A549 (cell line): ENCODE results near the gene TESK2. TPM values are rescaled to one million over a fixed set of nuclear protein-coding genes. Genes with fewer than 3 reads are reported as not detected.

Source experiments
- ATAC-seq, 2 experiments: fragments of 200-7000 bp in 1 of 2; fragments of >200 bp in 1 of 2; cut with Nextera tagmentation in 1 of 2; cut with Tn5 transposase in 1 of 2; 3 replicates each; pipeline versions ENCODE4 v1.8.0 to v1.9.1; 2018 to 2020; ENCODE audit warnings: mild to moderate bottlenecking in 1 of 2, moderate library complexity in 1 of 2
- CTCF ChIA-PET: fragments of 300-600 bp; sonication (Branson Sonifier 250); formaldehyde crosslinking; extraction: SDS; loops from one replicate; lab custom pipeline; 2021; ENCODE audit warnings: antibody characterized with exemption, inconsistent platforms; lab: Yijun Ruan, JAX
- POLR2A ChIA-PET: fragments of 350-600 bp; formaldehyde crosslinking; extraction: SDS; loops from one replicate; lab custom pipeline; 2021; ENCODE audit warnings: antibody characterized with exemption, inconsistent platforms; lab: Yijun Ruan, JAX
- DNase-seq, 2 experiments: peaks; one replicate each; pipeline versions ENCODE4 v3.0.0 to v3.0.0-alpha.2; 2011 to 2016; ENCODE audit warnings: low read depth in 1 of 2, low spot score in 1 of 2
- FAIRE-seq: peaks from 2 replicates; lab custom pipeline; 2011; peaks lifted over from hg19 to GRCh38; lab: Jason Lieb, UNC
- H3K27ac ChIP-seq, 2 experiments: fragments of >200 bp; sonication (Bioruptor Twin); formaldehyde crosslinking; 3 replicates each; pipeline ENCODE4 v1.5.1; 2016 to 2017
- H3K4me1 ChIP-seq: fragments of >200 bp; sonication (Bioruptor Twin); formaldehyde crosslinking; 3 replicates; pipeline ENCODE4 v1.6.1; 2016
- H3K4me2 ChIP-seq: fragments of >200 bp; sonication (Bioruptor Twin); formaldehyde crosslinking; 3 replicates; pipeline ENCODE4 v1.6.1; 2016
- H3K4me3 ChIP-seq: fragments of >200 bp; sonication (Bioruptor Twin); formaldehyde crosslinking; 3 replicates; pipeline ENCODE4 v1.5.1; 2016
- H3K9me3 ChIP-seq: fragments of >200 bp; sonication (Bioruptor Twin); formaldehyde crosslinking; 3 replicates; pipeline ENCODE4 v1.6.1; 2016
- BCL3 ChIP-seq: fragments of >200 bp; sonication (Bioruptor Twin); formaldehyde crosslinking; IDR thresholded peaks from 3 replicates; pipeline ENCODE4 v1.6.1; 2016
- CEBPB ChIP-seq, 2 experiments: fragments of >200 bp in 1 of 2; sonication (Bioruptor Twin) in 1 of 2; formaldehyde crosslinking in 1 of 2; IDR thresholded peaks; 2 replicates each; pipeline ENCODE4 v1.6.1; 2012 to 2016
- CHD2 ChIP-seq: fragments of 150-350 bp; IDR thresholded peaks from 2 replicates; pipeline ENCODE4 v1.6.1; 2014; ENCODE audit warnings: low read length; ENCODE audit not compliant: partially characterized antibody
- CHD4 ChIP-seq: fragments of 200-600 bp; sonication (generic); IDR thresholded peaks from 2 replicates; pipeline ENCODE4 v1.6.1; 2016; ENCODE audit warnings: antibody characterized with exemption, mild to moderate bottlenecking, borderline replicate concordance
- CTCF ChIP-seq: fragments of >200 bp; sonication (Bioruptor Twin); formaldehyde crosslinking; IDR thresholded peaks from 3 replicates; pipeline ENCODE4 v1.5.1; 2016
- E2F6 ChIP-seq: IDR thresholded peaks from 2 replicates; pipeline ENCODE4 v1.6.1; 2012; ENCODE audit warnings: low read depth, borderline replicate concordance
- EP300 ChIP-seq, 2 experiments: fragments of >200 bp; sonication (Bioruptor Twin); formaldehyde crosslinking; IDR thresholded peaks; 2 replicates in 1 of 2; 3 replicates in 1 of 2; pipeline ENCODE4 v1.6.1; 2016 to 2017
- FOSL2 ChIP-seq, 2 experiments: fragments of 450-650 bp in 1 of 2; fragments of >200 bp in 1 of 2; sonication (Bioruptor Twin) in 1 of 2; formaldehyde crosslinking; IDR thresholded peaks; 2 replicates each; pipeline versions ENCODE4 v1.5.0 to v1.6.1; 2016 to 2020; ENCODE audit warnings: mild to moderate bottlenecking in 1 of 2, moderate library complexity in 1 of 2
- GATA3 ChIP-seq: IDR thresholded peaks from 2 replicates; pipeline ENCODE4 v1.6.1; 2012; ENCODE audit warnings: borderline replicate concordance
- HDAC2 ChIP-seq: fragments of 200-600 bp; sonication (generic); IDR thresholded peaks from 2 replicates; pipeline ENCODE4 v1.6.1; 2016
- HES2 ChIP-seq: fragments of >200 bp; sonication (Bioruptor Twin); formaldehyde crosslinking; IDR thresholded peaks from 2 replicates; pipeline ENCODE4 v1.6.1; 2016
- HEYL ChIP-seq: fragments of 250-450 bp; sonication (Bioruptor Pico); IDR thresholded peaks from 2 replicates; pipeline ENCODE4 v1.8.0; 2021; ENCODE audit warnings: mild to moderate bottlenecking, moderate library complexity
- HMGXB4 ChIP-seq: fragments of 250-450 bp; sonication (Bioruptor Pico); IDR thresholded peaks from 2 replicates; pipeline ENCODE4 v1.5.0; 2021; ENCODE audit warnings: mild to moderate bottlenecking, moderate library complexity, borderline replicate concordance
- HOXB5 ChIP-seq: fragments of 250-450 bp; sonication (Bioruptor Pico); IDR thresholded peaks from 2 replicates; pipeline ENCODE4 v1.5.0; 2020; ENCODE audit warnings: mild to moderate bottlenecking, moderate library complexity
- JUN ChIP-seq, 2 experiments: fragments of >200 bp; sonication (Bioruptor Twin); formaldehyde crosslinking; IDR thresholded peaks; 2 replicates in 1 of 2; 3 replicates in 1 of 2; pipeline ENCODE4 v1.6.1; 2016 to 2017
- KDM5A ChIP-seq: fragments of 200-600 bp; sonication (generic); IDR thresholded peaks from 2 replicates; pipeline ENCODE4 v1.6.1; 2016; ENCODE audit warnings: antibody characterized with exemption, mild to moderate bottlenecking
- MAX ChIP-seq: IDR thresholded peaks from 2 replicates; pipeline ENCODE4 v1.6.1; 2012
- MYC ChIP-seq: IDR thresholded peaks from 2 replicates; pipeline ENCODE4 v1.6.1; 2012; ENCODE audit warnings: mild to moderate bottlenecking, inconsistent platforms, low read length, improper control_type of control experiment, borderline replicate concordance
- NFE2L2 ChIP-seq: fragments of 150-350 bp; conservative IDR thresholded peaks from 2 replicates; pipeline ENCODE4 v1.6.1; 2014; ENCODE audit warnings: low read length
- PBX3 ChIP-seq: IDR thresholded peaks from 2 replicates; pipeline ENCODE4 v1.6.1; 2012
- PHF8 ChIP-seq: fragments of 200-600 bp; sonication (generic); IDR thresholded peaks from 2 replicates; pipeline ENCODE4 v1.6.1; 2016; ENCODE audit warnings: low read depth, mild to moderate bottlenecking, antibody characterized with exemption, moderate library complexity, borderline replicate concordance
- POLR2A ChIP-seq: IDR thresholded peaks from 2 replicates; pipeline ENCODE4 v1.6.1; 2012; ENCODE audit warnings: mild to moderate bottlenecking, low read length
- RAD21 ChIP-seq, 2 experiments: fragments of >200 bp in 1 of 2; sonication (Bioruptor Twin) in 1 of 2; formaldehyde crosslinking in 1 of 2; IDR thresholded peaks in 1 of 2; conservative IDR thresholded peaks in 1 of 2; 2 replicates in 1 of 2; 3 replicates in 1 of 2; pipeline ENCODE4 v1.6.1; 2012 to 2018; ENCODE audit warnings: inconsistent platforms in 1 of 2
- SMC3 ChIP-seq: fragments of >200 bp; sonication (Bioruptor Twin); formaldehyde crosslinking; IDR thresholded peaks from 3 replicates; pipeline ENCODE4 v1.6.1; 2018; ENCODE audit warnings: inconsistent platforms
- TFCP2L1 ChIP-seq: fragments of 250-450 bp; sonication (Bioruptor Pico); IDR thresholded peaks from 2 replicates; pipeline ENCODE4 v1.5.0; 2021; ENCODE audit warnings: mild to moderate bottlenecking
- WGBS: methylation state at CpG from one replicate; pipeline ENCODE4 v1.1.6; 2017; ENCODE audit errors: missing lambda C conversion rate; 5-methylcytosine and 5-hydroxymethylcytosine counted together
- polyA plus RNA-seq, 4 experiments: library from polyadenylated mRNA; depleted of rRNA in 3 of 4; stranded (reverse); fragments of >200 nt; fragmentation: RNase III in 1 of 4; extraction: RNeasy Plus Mini Kit Qiagen cat#74134 plus additional on column Dnase treatment in 1 of 4; gene quantifications; 2 replicates in 3 of 4; 3 replicates in 1 of 4; pipeline ENCODE4 v1.2.3, GENCODE V29; 2011 to 2017

The TESK2 gene
- polyA plus RNA-seq, 2 of the 4 experiments (the other 2 are of a cell fraction): 0.22 to 0.48 TPM

GRCh38 chr1:45303520-45304310 is 187.2 kb downstream of the TESK2 start:
- DNase-seq (peak; percentile 87 to 95), ATAC-seq (peak; percentile 94 to 95), FAIRE-seq (no peak)
- ChIA-PET CTCF (interaction anchor here (0.6 to 17.3 kb wide), 19 partner anchors 9 to 516 kb away, joined by 3 to 488 read pairs (median 3); partner anchors contain the start of genes EIF2B3, HECTD3, HPDL and TOE1), POLR2A (interaction anchor here (0.6 to 2.6 kb wide), 44 partner anchors 8 to 582 kb away, joined by 3 to 57 read pairs (median 4); partner anchors contain the start of genes AKR1A1, EIF2B3, HECTD3 and HPDL)
- peak overlapping the region; percentile 64 for H3K4me3 ChIP-seq
- 2% methylated on average over 23 of the region's 68 CpGs for WGBS
- peak overlapping the region; percentile 83 for H3K4me2 ChIP-seq
- peaks cover 7% of the 10 kb centered on the region for H3K4me1 ChIP-seq
- TF ChIP-seq HES2 (no peak), GATA3 (0 out of 2 replicates have a peak, but pooled peaks have one; percentile 14), MYC (peak; percentile 48; the same call in 1 of the 2 replicates), HMGXB4 (CRISPR knock-in tag) (no peak), HDAC2 (no peak), MAX (peak; percentile 80), CHD4 (no peak), BCL3 (peak; percentile 60; the same call in 1 of the 3 replicates), PBX3 (0 out of 2 replicates have a peak, but pooled peaks have one; percentile 55), TFCP2L1 (CRISPR knock-in tag) (no peak), HEYL (CRISPR knock-in tag) (no peak), EP300 (IDR thresholded peaks at IDR 0.05) (no peak), KDM5A (no peak), CEBPB (IDR thresholded peaks at IDR 0.05) (peak in 1 of 2 experiments; percentile 43; a peak in 2 of 4 replicates), PHF8 (peak; percentile 67; the same call in 1 of the 2 replicates), JUN (IDR thresholded peaks at IDR 0.05) (peak in 1 of 2 experiments; percentile 75; a peak in 3 of 5 replicates), RAD21 (conservative IDR thresholded peaks at IDR 0.05 in 1 of 2, IDR thresholded peaks at IDR 0.05 in 1 of 2) (peak; percentile 66 to 77), E2F6 (peak; percentile 51; the same call in 1 of the 2 replicates), HOXB5 (CRISPR knock-in tag) (0 out of 2 replicates have a peak, but pooled peaks have one; percentile 24), CTCF (peak; percentile 76), POLR2A (peak; percentile 56), SMC3 (peak; percentile 77), FOSL2 (IDR thresholded peaks at IDR 0.05) (no peak), FOSL2 (CRISPR knock-in tag; IDR thresholded peaks at IDR 0.05) (peak; percentile 39; the same call in 1 of the 2 replicates), NFE2L2 (no peak), CHD2 (peak; percentile 23)
- H3K27ac ChIP-seq: peak overlapping the region; percentile 94 to 99
- H3K9me3 ChIP-seq: no peaks in the 10 kb centered on the region
